Superior temporal gyrus (tissue), 1 donor: Measurements from ENCODE around the gene JAG1.
A peak's percentile ranks its signal among the peaks of the same experiment; 100 is the strongest.

Source experiments
- DNase-seq: peaks from one replicate; pipeline ENCODE4 v3.0.0-alpha.2; 2016; ENCODE audit errors: extremely low spot score

The JAG1 gene

GRCh38 chr20:10653599-10654249 is 20.1 kb downstream of the JAG1 start:
- DNase-seq, result peak; percentile 33

GRCh38 chr20:10652660-10653261 is 21.0 kb downstream of the JAG1 start:
- DNase-seq, result no peak

- DNase-seq, result no peak
These were observed 21.6 kb downstream of the JAG1 start for GRCh38 chr20:10652185-10652584.

- no peak for DNase-seq
These were observed 22.4 kb downstream of the JAG1 start for GRCh38 chr20:10651227-10651990.

- DNase-seq, result no peak
These were observed 24.0 kb downstream of the JAG1 start for GRCh38 chr20:10649797-10650160.

- no peak for DNase-seq
These were observed 24.6 kb downstream of the JAG1 start for GRCh38 chr20:10649080-10649796.

- no peak for DNase-seq
These were observed 25.1 kb downstream of the JAG1 start for GRCh38 chr20:10648651-10649050.

- no peak for DNase-seq
These were observed 25.9 kb downstream of the JAG1 start for GRCh38 chr20:10647909-10648308.

GRCh38 chr20:10647471-10647870 is 26.3 kb downstream of the JAG1 start:
- no peak for DNase-seq

GRCh38 chr20:10646886-10647420 is 26.8 kb downstream of the JAG1 start:
- DNase-seq, result no peak

GRCh38 chr20:10646006-10646405 is 27.8 kb downstream of the JAG1 start:
- DNase-seq, result no peak

- no peak for DNase-seq
These were observed 28.6 kb downstream of the JAG1 start for GRCh38 chr20:10645205-10645570.

- DNase-seq, result no peak
These were observed 29.2 kb downstream of the JAG1 start for GRCh38 chr20:10644458-10645204.

- DNase-seq, result no peak
These were observed 30.3 kb downstream of the JAG1 start for GRCh38 chr20:10643560-10643873.

GRCh38 chr20:10642856-10643559 is 30.8 kb downstream of the JAG1 start:
- no peak for DNase-seq

GRCh38 chr20:10641893-10642292 is 31.9 kb downstream of the JAG1 start:
- no peak for DNase-seq

GRCh38 chr20:10641467-10641866 is 32.3 kb downstream of the JAG1 start:
- no peak for DNase-seq

- DNase-seq, result no peak
These were observed 32.9 kb downstream of the JAG1 start for GRCh38 chr20:10640897-10641296.

GRCh38 chr20:10639737-10640556 is 33.9 kb downstream of the JAG1 start:
- DNase-seq, result peak; percentile 56

GRCh38 chr20:10639077-10639736 is 34.6 kb downstream of the JAG1 start:
- peak; percentile 53 for DNase-seq
